IPS-18c (cell line): ENCODE data around the gene FLVCR2.
"Not testable (repeated sequence)": the region's sequence is repeated elsewhere in the genome, so short reads cannot be mapped to it uniquely, and the experiment has no call there.

Experiments
- H3K4me3 ChIP-seq: 2 replicates; pipeline ENCODE4 v1.7.0; 2013; ENCODE audit warnings: low read depth, mild to moderate bottlenecking, low read length, moderate library complexity; ENCODE audit not compliant: insufficient read depth
- H3K9me3 ChIP-seq: one replicate; pipeline ENCODE4 v1.6.1; 2013; ENCODE audit warnings: mild to moderate bottlenecking, low read length, moderate library complexity; ENCODE audit not compliant: control insufficient read depth, insufficient read depth

FLVCR2 gene

DNA sequence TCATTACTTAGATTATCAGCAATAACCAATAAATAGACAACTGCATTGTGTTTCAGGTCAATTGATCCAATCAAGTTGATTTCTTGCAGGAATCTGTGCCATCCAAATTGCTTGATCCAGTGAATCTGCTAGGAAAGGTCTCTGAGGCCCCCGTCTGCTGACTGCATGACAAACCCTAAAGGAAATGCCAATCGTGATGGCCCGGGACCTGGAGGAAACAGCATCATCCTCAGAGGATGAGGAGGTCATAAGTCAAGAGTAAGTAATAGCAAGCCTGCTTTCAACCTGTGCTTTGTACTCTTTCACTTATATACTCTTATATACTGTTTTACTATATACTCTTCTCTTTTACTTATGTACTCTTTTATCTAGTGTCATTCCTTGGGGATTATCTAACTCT is 84.5 kb downstream of the FLVCR2 start:
- H3K4me3 ChIP-seq, result no peak overlapping the region
- H3K9me3 ChIP-seq, result peaks cover 2% of the 10 kb centered on the region

DNA sequence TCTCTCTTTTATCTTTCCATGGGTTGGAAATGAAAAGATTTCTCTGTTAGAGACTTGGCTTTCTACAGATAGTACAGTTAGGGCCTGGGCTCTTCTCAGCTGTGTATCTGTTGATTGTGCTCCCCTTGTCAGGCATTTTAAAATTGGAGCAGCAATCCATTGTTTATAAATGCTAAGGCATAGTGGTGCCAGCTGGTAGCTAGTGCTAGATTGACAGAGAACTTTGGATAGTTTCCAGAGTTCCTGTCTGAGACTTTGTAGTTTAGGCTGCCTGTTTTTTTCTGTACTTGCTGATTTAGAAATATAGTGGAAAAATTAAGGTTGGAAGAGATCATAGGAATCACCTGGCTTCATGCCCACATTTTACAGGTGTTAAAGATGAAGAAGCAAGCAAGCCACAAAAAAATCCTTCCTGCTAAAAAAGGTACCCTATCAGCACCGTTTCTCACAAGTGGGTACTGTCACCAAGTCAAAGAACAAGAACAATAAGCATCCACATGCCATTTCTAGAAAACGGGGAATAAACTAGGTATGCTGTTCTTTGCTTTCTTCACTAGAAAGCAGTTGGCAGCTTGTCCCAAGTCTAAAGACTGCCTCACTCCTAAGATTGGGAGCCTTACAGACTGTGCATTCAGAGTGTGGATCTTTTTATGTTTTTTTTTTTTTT is 88.8 kb downstream of the FLVCR2 start:
- H3K9me3 ChIP-seq, result no peaks in the 10 kb centered on the region
- no peak overlapping the region for H3K4me3 ChIP-seq

DNA sequence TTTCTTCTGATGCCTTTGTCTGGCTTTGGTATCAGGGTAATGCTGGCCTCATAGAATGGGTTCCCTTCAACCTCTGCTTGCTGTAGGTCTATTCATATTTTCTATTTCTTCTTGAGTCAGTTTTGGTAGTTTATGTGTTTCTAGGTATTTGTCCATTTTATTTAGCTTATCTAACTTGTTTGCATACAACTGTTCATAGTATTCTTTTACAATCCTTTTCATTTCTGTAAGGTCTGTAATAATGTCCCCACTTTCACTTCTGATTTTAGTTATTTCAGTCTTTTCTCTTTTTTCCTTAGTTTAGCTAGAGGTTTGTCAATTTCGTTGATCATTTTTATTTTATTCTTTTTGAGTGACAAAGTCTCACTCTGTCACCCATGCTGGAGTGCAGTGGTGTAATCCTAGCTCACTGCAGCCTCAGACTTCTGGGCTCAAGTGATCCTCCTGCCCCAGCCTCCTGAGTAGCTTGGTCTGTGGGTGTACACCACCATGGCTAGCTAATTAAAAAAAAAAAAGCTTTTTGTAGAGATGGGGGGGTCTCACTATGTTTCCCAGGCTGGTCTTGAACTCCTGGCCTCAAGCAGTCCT is 94.3 kb downstream of the FLVCR2 start:
- H3K4me3 ChIP-seq, result no peak overlapping the region
- H3K9me3 ChIP-seq, result no peaks in the 10 kb centered on the region

DNA sequence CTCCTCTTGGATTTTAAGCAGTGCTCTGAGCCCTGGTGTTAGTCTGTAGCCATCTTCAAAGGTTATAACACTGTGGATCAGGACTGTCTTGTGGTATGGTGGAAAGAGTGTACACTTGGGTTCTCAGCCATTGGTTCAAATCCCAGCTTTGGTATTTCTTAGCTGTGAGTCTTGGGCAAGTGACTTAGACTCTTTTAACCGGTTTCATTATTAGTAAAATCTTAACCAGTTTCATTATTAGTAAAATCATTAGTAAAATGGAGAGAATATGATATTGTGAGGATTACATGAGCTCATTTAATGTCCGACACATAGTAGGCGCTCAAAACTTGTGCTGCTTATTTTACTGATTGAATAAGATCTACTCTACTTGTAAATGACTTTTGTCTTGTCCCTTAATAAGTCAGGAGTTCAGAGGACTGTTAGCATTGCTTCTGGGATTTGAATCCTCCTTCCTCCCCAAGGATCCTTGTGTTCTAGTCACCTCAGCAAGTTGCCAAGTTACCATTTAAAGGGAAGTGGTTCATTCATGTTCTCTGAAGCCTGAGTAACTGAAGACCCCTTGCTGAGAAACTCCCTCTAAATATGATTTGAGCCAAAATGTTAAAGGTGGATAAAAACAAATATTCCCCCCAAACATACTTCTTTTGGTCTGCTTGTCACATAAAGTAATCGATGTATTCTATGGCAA is 95.1 kb downstream of the FLVCR2 start:
- Histone ChIP-seq H3K4me3 (no peak overlapping the region), H3K9me3 (no peaks in the 10 kb centered on the region)

DNA sequence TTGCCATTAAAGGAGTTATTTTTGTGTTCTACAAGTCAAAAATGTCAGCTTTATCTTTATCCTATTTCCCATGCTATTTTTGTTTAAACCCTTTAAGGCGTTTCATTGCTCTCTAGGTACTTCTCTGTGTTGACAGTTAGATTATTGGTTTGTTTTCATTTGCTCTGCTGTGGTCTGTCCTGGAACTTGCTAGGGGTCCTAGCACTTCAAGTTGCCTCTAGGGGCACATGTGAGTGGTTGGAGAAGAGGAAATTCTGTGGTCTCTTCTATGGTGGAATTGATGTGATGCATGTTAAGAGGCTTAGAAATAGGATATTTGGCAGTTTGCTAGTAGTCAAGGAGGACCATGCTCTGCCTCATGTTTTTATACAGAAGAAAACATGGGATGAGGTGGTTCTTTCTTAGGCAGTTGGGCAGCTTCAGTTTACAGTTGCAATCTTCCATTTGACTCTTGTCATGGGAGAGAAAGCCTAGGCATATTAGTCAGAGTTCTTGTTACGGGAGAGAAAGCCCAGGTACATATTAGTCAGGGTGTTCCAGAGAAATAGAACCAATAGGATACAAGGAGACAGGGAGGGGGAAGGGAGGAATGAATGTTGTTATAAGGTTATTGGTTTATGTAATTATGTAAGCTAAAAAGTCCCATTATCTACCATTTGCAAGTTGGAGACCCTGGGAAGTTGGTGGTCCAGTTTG is 97.0 kb downstream of the FLVCR2 start:
- Histone ChIP-seq H3K9me3 (no peaks in the 10 kb centered on the region), H3K4me3 (no peak overlapping the region)

DNA sequence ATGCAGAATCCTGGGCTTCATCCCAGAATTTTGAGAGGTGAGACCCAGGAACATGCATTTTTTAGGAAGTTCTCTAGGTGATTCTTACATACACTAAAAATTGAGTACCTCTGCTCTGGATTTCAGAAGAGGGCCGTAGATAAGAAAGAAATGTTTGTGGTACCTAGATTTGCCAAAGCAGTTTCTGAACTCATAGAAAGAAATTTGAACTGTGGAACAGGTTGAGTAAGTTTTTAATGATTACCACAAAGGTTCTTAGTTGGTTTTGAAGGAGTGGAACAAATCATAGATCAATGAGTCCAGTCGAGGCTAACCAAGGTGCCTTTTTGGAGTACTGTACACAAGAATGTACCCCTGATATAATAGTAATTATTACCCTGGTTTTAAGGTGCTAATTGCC is 107.5 kb downstream of the FLVCR2 start:
- no peaks in the 10 kb centered on the region for H3K9me3 ChIP-seq
- H3K4me3 ChIP-seq, result no peak overlapping the region

DNA sequence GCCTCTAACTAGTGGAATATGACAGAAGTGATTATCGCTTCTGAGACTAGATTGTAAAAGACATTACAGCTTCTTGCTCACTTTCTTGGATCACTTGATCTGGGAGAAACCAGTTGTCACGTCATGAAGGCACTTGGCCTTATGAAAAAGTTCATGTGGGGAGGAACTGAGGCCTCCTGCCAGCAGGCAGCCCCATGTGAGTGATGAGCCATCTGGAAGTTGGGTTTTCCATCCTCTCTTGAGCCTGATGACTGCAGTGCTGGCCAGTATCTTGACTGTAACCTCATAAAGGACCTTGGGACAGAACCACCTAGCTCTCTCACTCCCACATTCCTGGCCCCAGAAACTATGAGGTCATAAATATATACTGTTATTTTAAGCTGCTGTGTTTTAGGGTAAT is 110.6 kb downstream of the FLVCR2 start:
- no peaks in the 10 kb centered on the region for H3K9me3 ChIP-seq
- H3K4me3 ChIP-seq, result no peak overlapping the region

DNA sequence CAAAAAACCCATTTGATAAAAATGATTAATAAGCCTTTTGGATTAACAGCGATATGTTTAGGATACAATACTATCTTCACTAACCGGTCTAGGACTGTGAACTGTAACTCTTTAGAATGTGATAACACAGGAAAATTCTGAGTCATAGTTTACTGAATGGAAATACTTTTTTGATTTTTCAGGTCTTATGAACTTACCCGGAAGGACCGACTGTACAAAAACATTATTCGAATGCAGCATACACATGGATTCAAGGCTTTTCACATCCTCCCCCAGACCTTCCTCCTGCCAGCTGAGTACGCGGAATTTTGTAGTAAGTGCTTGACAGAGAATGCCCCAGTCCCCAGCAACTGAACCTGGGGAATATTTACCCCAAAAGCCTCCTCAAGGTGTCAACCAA is 111.6 kb downstream of the FLVCR2 start:
- Histone ChIP-seq H3K9me3 (no peaks in the 10 kb centered on the region), H3K4me3 (no peak overlapping the region)

DNA sequence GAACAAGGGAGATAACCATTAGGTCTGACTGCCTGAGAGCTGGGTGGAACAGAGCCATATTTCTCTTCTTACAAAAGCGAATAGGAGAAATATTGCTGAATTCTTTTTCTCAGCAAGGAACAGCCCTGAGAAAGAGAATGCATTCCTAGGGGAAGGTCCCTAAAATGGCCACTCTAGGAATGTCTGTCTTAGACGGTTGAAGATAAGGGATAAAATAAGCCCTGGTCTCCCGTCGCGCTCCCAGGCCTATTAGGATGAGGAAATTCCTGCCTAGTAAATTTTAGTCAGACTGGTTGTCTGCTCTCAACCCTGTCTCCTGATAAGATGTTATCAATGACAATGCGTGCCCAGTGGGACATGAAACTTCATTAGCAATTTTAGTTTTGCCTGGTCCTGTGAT is 116.6 kb downstream of the FLVCR2 start:
- not testable (repeated sequence) for H3K9me3 ChIP-seq, H3K4me3 ChIP-seq

DNA sequence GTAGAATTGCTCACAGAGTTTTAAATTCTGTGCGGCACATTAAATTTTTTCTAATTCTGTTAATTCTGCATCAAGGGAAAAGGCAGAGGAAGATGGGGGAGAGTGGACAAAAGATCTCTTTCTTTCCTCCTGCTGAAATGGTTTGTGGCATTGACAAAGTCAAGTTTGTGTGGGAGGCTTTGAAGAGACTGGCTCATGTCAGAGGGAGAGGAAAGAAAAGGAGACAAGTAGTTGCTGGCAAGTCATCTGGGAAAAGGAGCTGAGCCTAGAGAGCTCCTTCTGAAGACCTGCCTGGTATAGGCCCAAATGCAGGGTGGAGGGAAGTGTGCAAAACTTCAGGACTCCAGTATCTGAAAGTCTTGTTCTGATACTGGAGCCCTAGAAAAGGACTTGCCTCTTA is 119.0 kb downstream of the FLVCR2 start:
- Histone ChIP-seq H3K9me3 (no peaks in the 10 kb centered on the region), H3K4me3 (no peak overlapping the region)
